ENCODE data around the gene CPB2. TPM values are rescaled to one million over a fixed set of nuclear protein-coding genes. Genes with fewer than 3 reads are reported as not detected.

The CPB2 gene
- total and polyA plus RNA-seq, 2 experiments from 2014 or later, result 0.11 TPM; not detected in 1

DNA sequence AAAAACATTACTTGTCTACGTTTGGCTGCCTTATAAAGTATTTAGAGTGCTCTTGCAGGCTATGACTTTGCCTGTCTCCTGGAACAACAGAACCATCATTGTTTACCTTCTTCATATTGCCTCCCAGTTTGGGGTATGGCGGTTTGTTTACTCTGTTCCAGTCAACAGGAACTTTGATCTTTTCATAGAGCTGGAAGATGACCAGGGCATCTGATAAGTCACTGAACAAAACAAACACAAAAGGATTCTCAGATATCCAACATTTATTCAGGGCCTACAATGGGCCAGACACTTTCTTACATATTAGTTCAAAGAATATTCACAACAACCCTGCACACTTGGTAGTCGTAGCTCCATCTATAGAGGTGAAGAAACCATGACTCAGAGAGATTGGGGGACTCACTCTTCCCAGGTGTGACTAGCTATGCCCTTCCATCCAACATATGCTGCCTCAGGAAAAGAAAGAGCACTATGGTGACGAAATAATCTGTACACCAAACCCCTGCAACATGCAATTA is 38.4 kb upstream of the CPB2 start:
- Histone ChIP-seq H3K4me2 (ENCODE audit: unreplicated experiment) (no peak overlapping the region), H3K9me3 (ENCODE audit: low read depth) (no peaks in the 10 kb centered on the region), H3K4me3 (no peak overlapping the region), H3K27me3 (replicated peaks; ENCODE audit: insufficient read depth) (peaks cover 39% of the 10 kb centered on the region), H3K36me3 (ENCODE audit: low read depth) (no peaks in the 10 kb centered on the region), H3K79me2 (ENCODE audit: insufficient read depth) (no peaks in the 10 kb centered on the region), H3K9ac (no peak overlapping the region), H3K4me1 (ENCODE audit: insufficient read depth) (no peaks in the 10 kb centered on the region), H4K20me1 (ENCODE audit: insufficient read depth) (no peaks in the 10 kb centered on the region), H3K27ac (no peak overlapping the region), H2AFZ (no peak overlapping the region), H3K9me2 (ENCODE audit: insufficient read depth) (no peaks in the 10 kb centered on the region), H3F3A (ENCODE audit: insufficient read depth) (no peaks in the 10 kb centered on the region)
- in situ Hi-C loops (cut with MboI), result no loop called here
- DNase-seq, result no peak
- TF ChIP-seq EZH2 (IDR thresholded peaks at IDR 0.05; ENCODE audit: insufficient read depth, poor library complexity, severe bottlenecking) (no peak), EZH2phosphoT487 (IDR thresholded peaks at IDR 0.05; ENCODE audit: insufficient read depth, low read depth) (no peak)
- WGBS, 2 experiments (ENCODE audit: low coverage in 1 of 2, low lambda C conversion rate in 2 of 2, missing lambda C conversion rate in 2 of 2), result 52 to 58% methylated on average over 4 of the region's 4 CpGs

DNA sequence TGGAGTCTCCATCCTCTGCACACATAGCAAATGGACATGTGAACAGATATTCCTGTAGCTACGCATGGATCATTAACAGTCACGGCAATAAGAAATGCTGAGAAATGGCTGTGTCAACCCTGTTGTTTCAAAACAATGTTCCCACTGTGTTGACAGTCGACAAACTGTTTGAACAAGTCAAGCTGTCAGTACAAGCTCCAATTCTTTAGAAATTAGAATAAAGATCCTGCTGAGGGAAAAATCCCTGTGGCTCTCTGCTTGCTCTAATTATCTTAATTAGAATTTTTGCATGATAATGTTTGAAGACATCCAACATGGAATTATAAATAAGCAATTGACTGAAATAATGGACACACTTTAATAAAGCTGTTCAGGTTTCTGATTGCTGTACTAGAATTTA is 37.9 kb upstream of the CPB2 start:
- DNase-seq, result no peak
- Histone ChIP-seq H3K9me3 (ENCODE audit: low read depth) (no peaks in the 10 kb centered on the region), H4K20me1 (ENCODE audit: insufficient read depth) (no peaks in the 10 kb centered on the region), H3K27me3 (replicated peaks; ENCODE audit: insufficient read depth) (peaks cover 39% of the 10 kb centered on the region), H3K4me1 (ENCODE audit: insufficient read depth) (no peaks in the 10 kb centered on the region), H2AFZ (no peak overlapping the region), H3K27ac (no peak overlapping the region), H3K4me3 (no peak overlapping the region), H3K9ac (no peak overlapping the region), H3K9me2 (ENCODE audit: insufficient read depth) (no peaks in the 10 kb centered on the region), H3F3A (ENCODE audit: insufficient read depth) (no peaks in the 10 kb centered on the region), H3K36me3 (ENCODE audit: low read depth) (no peaks in the 10 kb centered on the region), H3K4me2 (ENCODE audit: unreplicated experiment) (no peak overlapping the region), H3K79me2 (ENCODE audit: insufficient read depth) (no peaks in the 10 kb centered on the region)
- in situ Hi-C loops (cut with MboI), result no loop called here
- 58 to 62% methylated on average over 3 of the region's 3 CpGs for WGBS, 2 experiments (ENCODE audit: low coverage in 1 of 2, low lambda C conversion rate in 2 of 2, missing lambda C conversion rate in 2 of 2)
- no peak for TF ChIP-seq EZH2 (IDR thresholded peaks at IDR 0.05; ENCODE audit: insufficient read depth, poor library complexity, severe bottlenecking)
- TF ChIP-seq EZH2phosphoT487 (IDR thresholded peaks at IDR 0.05; ENCODE audit: insufficient read depth, low read depth), result no peak

DNA sequence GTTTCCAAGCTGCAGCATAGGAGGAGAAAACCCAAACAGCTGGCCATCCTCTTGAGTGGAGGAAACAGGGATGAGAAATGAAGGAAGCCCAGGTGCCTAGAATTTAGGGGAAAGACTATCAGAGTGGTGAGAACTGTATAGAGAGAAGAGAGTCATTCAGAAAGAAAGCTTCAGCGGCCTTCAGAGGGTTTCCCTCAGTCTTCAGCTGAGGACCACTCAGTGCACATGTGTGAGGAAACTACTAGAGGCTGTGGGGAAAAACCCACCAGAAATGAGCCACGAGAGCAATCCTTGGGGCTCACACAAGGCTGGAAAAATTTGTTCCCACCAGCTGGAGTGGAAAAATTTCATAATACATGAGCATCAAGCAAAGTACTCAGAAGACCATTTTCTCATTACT is 35.2 kb upstream of the CPB2 start:
- Histone ChIP-seq H3K4me2 (ENCODE audit: unreplicated experiment) (no peak overlapping the region), H3K27me3 (replicated peaks; ENCODE audit: insufficient read depth) (peaks cover 31% of the 10 kb centered on the region), H3K4me1 (ENCODE audit: insufficient read depth) (no peaks in the 10 kb centered on the region), H3K9ac (no peak overlapping the region), H2AFZ (no peak overlapping the region), H4K20me1 (ENCODE audit: insufficient read depth) (no peaks in the 10 kb centered on the region), H3K9me2 (ENCODE audit: insufficient read depth) (no peaks in the 10 kb centered on the region), H3K4me3 (no peak overlapping the region), H3K9me3 (ENCODE audit: low read depth) (no peaks in the 10 kb centered on the region), H3K27ac (no peak overlapping the region), H3K79me2 (ENCODE audit: insufficient read depth) (no peaks in the 10 kb centered on the region), H3K36me3 (ENCODE audit: low read depth) (no peaks in the 10 kb centered on the region), H3F3A (ENCODE audit: insufficient read depth) (no peaks in the 10 kb centered on the region)
- whole genome bisulfite sequencing, 2 experiments (ENCODE audit: low coverage in 1 of 2, low lambda C conversion rate in 2 of 2, missing lambda C conversion rate in 2 of 2), result 47 to 71% methylated on average over 2 of the region's 2 CpGs
- TF ChIP-seq EZH2phosphoT487 (IDR thresholded peaks at IDR 0.05; ENCODE audit: insufficient read depth, low read depth) (no peak), EZH2 (IDR thresholded peaks at IDR 0.05; ENCODE audit: insufficient read depth, poor library complexity, severe bottlenecking) (no peak)
- DNase-seq, result no peak
- in situ Hi-C loops (cut with MboI), result no loop called here

DNA sequence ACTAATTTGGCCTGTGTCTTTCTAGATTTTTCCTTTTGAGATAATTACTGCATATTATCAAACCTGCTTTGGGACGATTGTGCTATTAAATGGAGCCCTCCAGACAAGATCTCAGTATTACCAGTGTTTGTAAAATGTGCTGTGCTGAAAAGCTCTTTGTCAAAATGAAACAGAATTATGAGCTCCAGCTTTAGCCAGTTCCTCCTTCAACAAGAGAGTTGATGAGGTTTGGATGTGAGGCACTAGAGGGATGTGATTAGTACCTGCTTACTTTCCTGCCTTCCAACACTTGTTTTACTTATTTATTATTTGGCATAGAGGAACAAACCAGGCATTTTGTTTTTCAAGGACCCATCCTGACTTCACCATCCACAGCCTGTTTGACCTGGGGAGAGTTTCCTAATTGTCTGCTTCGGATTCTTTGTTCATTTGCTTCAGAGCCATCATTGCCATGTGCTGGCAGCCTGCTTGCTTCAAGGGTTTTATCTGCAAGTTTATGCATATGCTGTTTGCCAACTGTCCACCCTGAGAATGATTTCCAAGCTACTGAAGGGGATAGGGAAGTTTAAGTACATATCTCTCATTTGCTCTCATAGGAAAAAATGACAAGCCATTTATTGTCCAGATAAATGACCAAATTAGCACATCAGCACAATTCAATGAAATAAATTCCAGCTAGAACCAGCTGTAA is 32.9 kb upstream of the CPB2 start:
- H3K36me3 ChIP-seq (ENCODE audit: low read depth), result no peaks in the 10 kb centered on the region
- TF ChIP-seq EZH2phosphoT487 (IDR thresholded peaks at IDR 0.05; ENCODE audit: insufficient read depth, low read depth) (no peak), EZH2 (IDR thresholded peaks at IDR 0.05; ENCODE audit: insufficient read depth, poor library complexity, severe bottlenecking) (no peak)
- no peak overlapping the region for H3K4me3 ChIP-seq
- H3K27me3 ChIP-seq (replicated peaks; ENCODE audit: insufficient read depth), result peaks cover 23% of the 10 kb centered on the region
- no peaks in the 10 kb centered on the region for H3K9me3 ChIP-seq (ENCODE audit: low read depth)
- in situ Hi-C loops (cut with MboI), result no loop called here
- H3K4me1 ChIP-seq (ENCODE audit: insufficient read depth), result no peaks in the 10 kb centered on the region
- H2AFZ ChIP-seq, result no peak overlapping the region
- H3F3A ChIP-seq (ENCODE audit: insufficient read depth), result no peaks in the 10 kb centered on the region
- H4K20me1 ChIP-seq (ENCODE audit: insufficient read depth), result no peaks in the 10 kb centered on the region
- no peak overlapping the region for H3K9ac ChIP-seq
- 58 to 66% methylated on average over 2 of the region's 2 CpGs for WGBS, 2 experiments (ENCODE audit: low coverage in 1 of 2, low lambda C conversion rate in 2 of 2, missing lambda C conversion rate in 2 of 2)
- no peak overlapping the region for H3K4me2 ChIP-seq (ENCODE audit: unreplicated experiment)
- no peaks in the 10 kb centered on the region for H3K9me2 ChIP-seq (ENCODE audit: insufficient read depth)
- no peaks in the 10 kb centered on the region for H3K79me2 ChIP-seq (ENCODE audit: insufficient read depth)
- H3K27ac ChIP-seq, result no peak overlapping the region
- no peak for DNase-seq

Measured in GM23248 (cell line).